Brain microvascular endothelial cell (primary cell): ENCODE data around the gene DCAF4.

Experiments
- DNase-seq: peaks from one replicate; pipeline ENCODE4 v3.0.0-alpha.2; 2020
- H3K27ac ChIP-seq: fragments of 250-450 bp; sonication (Bioruptor Pico); 2 replicates; pipeline ENCODE4 v1.5.1; 2020; ENCODE audit warnings: mild to moderate bottlenecking, moderate library complexity
- H3K27me3 ChIP-seq: fragments of 250-450 bp; sonication (Bioruptor Pico); replicated peaks from 2 replicates; pipeline ENCODE4 v1.5.1; 2020; ENCODE audit warnings: mild to moderate bottlenecking
- H3K36me3 ChIP-seq: fragments of 250-450 bp; sonication (Bioruptor Pico); replicated peaks from 2 replicates; pipeline ENCODE4 v1.5.1; 2020; ENCODE audit warnings: mild to moderate bottlenecking
- H3K4me3 ChIP-seq: 2 replicates; pipeline ENCODE4 v1.5.1; 2011; ENCODE audit warnings: low read depth, mild to moderate bottlenecking, control low read depth, low read length, moderate library complexity
- CTCF ChIP-seq: IDR thresholded peaks from 2 replicates; pipeline ENCODE4 v1.5.1; 2011; ENCODE audit warnings: low read depth, mild to moderate bottlenecking, moderate library complexity, low read length, control low read depth, inconsistent platforms; ENCODE audit errors: missing control alignments
- in situ Hi-C: cut with HindIII; loops from 2 replicates; pipeline ENCODE4 v1.10.0; 2017; ENCODE audit warnings: low sequenced_read_pairs, low pct_ligation_motif_present

Gene DCAF4

DNA sequence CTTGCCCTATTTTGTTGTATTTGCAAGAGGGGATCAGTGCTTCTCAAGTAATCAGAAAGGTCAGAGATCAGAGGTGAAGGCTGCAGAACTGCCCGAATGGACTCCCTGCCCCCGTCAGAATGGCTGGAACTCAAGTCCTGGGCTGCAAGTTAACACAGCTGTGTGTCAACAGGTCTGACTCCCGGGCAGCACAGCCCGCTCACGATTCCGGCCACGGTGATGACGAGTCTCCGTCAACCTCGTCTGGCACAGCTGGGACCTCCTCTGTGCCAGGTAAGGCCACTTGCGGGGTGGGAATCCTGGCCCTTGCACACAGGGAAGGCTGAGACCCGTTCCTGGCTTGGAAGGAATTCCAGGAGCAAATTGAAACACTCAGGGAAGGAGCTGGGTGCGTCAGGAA is 13.4 kb downstream of the DCAF4 start:
- in situ Hi-C loops, result loop anchor here (25.0 kb wide), 1 partner anchor 427 kb away; no protein-coding TSS in a partner anchor
- H3K36me3 ChIP-seq, result peaks cover 20% of the 10 kb centered on the region
- no peaks in the 10 kb centered on the region for H3K27me3 ChIP-seq
- DNase-seq, result no peak
- no peak for TF ChIP-seq CTCF
- H3K27ac ChIP-seq, result no peak overlapping the region
- H3K4me3 ChIP-seq, result no peak overlapping the region

DNA sequence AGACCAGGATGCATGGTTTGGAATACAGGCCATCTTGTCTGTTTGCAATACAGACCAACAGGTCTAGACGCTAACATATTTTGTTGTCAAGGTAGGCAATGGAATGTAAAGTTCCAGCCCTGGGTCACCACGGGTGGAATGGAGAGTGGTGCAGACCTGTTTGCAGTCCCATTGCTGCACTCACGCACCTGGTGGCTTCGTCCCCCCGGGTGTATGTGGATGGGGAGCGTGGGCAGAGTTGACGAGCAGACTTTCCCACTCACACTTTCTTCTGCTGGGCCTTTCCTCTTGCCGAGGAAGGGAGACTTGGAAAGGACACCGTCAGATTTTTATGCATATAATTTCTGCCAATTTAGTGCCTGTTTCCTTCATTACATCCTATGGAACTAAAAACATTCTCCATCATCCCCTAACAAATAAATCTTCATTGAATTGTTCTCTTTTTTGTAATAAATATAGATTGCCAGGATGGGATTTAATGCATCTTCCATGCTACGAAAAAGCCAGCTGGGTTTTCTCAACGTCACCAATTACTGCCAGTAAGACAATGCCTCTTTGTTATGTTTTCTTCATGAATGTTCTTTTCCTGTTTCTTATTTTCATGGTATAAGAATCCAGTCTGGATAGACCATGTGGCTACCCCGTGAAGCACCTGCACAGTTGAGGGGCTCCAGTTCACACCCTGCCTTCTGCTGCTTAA is 15.2 kb downstream of the DCAF4 start:
- Histone ChIP-seq H3K27me3 (no peaks in the 10 kb centered on the region), H3K27ac (no peak overlapping the region), H3K36me3 (peaks cover 20% of the 10 kb centered on the region), H3K4me3 (no peak overlapping the region)
- TF ChIP-seq CTCF, result no peak
- in situ Hi-C loops, result loop anchor here (25.0 kb wide), 1 partner anchor 429 kb away; no protein-coding TSS in a partner anchor
- no peak for DNase-seq

DNA sequence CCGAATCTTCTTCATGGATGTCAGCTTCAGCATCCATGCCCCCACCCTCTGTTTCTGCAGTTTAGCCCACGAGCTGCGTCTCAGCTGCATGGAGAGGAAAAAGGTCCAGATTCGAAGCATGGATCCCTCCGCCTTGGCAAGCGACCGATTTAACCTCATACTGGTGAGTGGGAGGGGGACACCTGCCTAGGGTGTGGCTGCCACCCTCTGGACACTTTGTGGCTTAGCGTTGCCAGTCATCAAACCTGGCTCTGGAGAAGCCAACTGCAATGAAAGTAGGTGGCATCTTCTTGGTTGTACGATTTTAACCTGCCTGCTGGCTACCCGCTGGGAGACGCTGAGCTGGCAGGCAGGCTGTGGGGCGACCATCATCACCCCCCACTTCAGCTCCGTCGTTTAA is 16.7 kb downstream of the DCAF4 start:
- peak; percentile 9 for TF ChIP-seq CTCF
- H3K27ac ChIP-seq, result no peak overlapping the region
- no peaks in the 10 kb centered on the region for H3K27me3 ChIP-seq
- peaks cover 19% of the 10 kb centered on the region for H3K36me3 ChIP-seq
- DNase-seq, result no peak
- no peak overlapping the region for H3K4me3 ChIP-seq
- in situ Hi-C loops, result loop anchor here (25.0 kb wide), 1 partner anchor 431 kb away; no protein-coding TSS in a partner anchor

DNA sequence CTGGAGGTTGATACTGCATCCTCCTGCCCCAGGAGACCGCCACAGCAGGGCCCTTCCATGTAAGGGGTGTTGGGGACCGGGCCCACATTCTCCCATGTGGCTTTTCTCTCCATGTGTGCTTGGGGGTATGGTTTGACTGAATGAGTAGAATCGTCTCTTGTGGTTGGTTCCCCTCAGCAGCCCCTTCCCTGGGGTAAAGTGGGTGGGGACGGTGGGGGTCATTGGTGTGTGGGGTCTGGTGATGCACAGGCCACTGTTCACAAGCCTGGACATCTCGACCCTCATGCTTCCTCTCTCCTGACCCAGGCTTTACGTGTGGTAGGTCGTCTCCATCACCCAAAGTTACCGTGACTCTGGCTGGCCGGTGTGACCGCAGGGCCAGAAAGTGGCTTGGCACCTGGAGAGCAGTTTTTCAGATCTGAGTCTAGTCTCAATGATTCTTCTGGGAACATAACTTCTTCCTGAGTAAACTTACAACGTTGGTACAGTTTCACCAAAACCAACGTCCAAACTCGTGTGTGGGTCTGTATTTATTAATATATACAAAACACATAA is 17.7 kb downstream of the DCAF4 start:
- no peak for TF ChIP-seq CTCF
- DNase-seq, result no peak
- H3K4me3 ChIP-seq, result no peak overlapping the region
- peaks cover 21% of the 10 kb centered on the region for H3K36me3 ChIP-seq
- H3K27me3 ChIP-seq, result no peaks in the 10 kb centered on the region
- no peak overlapping the region for H3K27ac ChIP-seq
- in situ Hi-C loops, result loop anchor here (25.0 kb wide), 1 partner anchor 432 kb away; no protein-coding TSS in a partner anchor

DNA sequence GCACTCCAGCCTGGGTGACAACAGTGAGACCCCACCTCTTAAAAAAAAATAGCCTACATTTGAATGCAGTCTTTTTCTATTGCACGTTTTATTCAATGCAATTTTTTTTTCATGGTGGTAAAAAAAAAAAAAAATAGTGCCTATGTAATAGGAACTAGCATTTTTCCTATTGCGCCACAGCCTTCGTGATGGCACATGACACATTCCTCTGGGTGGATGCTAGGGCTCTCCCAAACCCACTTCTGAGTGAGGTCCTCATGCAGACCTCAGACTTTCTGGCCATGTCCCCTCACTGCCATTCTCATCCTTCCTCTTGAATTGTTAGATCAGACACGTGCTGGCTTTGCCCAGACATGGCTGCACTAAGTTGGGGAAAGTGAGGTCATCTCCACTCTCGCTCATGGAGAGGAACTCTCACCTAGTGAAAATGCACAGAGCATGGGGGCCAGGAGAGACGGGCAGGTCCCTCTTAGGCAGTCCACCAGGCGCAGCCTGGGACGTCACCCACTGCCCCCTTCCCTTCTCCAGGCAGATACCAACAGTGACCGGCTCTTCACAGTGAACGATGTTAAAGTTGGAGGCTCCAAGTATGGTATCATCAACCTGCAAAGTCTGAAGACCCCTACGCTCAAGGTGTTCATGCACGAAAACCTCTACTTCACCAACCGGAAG is 19.2 kb downstream of the DCAF4 start:
- in situ Hi-C loops, result loop anchor here (25.0 kb wide), 1 partner anchor 433 kb away; no protein-coding TSS in a partner anchor
- no peak for DNase-seq
- no peaks in the 10 kb centered on the region for H3K27me3 ChIP-seq
- no peak overlapping the region for H3K27ac ChIP-seq
- no peak overlapping the region for H3K4me3 ChIP-seq
- TF ChIP-seq CTCF, result no peak
- peaks cover 15% of the 10 kb centered on the region for H3K36me3 ChIP-seq
